ENCODE data around the gene GLDC. TPM values are rescaled to one million over a fixed set of nuclear protein-coding genes. Genes with fewer than 3 reads are reported as not detected.
"Not testable (repeated sequence)": the region's sequence is repeated elsewhere in the genome, so short reads cannot be mapped to it uniquely, and the experiment has no call there.

The GLDC gene
- polyA plus RNA-seq (ENCODE audit: low read depth in 6 of 6), result 1 to 10 TPM in 2 of 6 donors, under 1 TPM in 2, not detected in 2; 0.23 to 2.2 (median 1.2) TPM

DNA sequence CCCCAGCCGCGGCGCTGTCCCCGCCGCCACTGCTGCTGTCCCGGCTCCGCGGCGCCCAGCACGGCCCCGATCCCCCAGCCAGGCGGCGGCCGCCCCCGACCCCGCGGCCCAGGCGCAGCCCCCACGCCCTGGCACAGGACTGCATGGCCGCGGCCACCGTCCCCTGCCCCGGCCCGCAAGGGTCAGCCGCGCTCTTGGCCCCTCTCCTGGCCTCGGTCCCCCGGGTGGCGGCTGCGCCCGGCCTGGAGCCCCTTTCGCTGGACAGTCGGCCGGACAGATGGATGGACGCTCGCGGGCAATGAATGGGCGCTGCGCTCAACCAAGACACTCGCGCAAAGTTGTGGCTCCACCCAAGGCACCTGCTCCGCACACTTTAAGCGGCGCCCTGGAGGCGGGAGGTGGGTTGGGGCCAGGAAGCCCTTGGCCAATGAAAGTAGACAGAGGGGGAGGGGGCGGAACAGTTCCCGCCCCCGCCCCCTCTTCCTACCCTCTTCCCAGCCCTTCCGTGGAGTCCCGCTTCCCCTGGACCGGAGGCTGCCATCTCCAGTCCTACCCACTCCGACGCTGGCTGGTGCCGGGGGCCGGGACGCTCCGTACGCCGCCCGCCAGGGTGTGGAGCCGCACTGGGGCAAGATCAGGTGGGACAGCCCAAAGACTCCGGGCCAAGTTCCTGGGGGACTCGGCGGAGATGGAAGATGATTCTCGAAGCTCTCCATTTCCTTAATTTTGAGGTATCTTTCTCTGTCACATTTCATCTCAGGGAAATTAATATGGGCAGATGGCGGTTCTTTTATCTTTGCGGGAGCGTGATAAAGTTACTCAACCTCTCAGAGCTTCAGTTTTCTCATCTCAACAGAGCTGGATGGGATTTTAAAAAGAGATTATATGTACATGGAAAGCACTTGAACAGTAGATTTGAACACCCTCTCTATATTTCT lies at the start of gene GLDC:
TSS of gene GLDC (minus strand) at position 375 of the 938 bp plus-strand sequence. CDS start at position 145, 230 bp downstream.
- Mint-ChIP-seq H3K4me3 (peak within 1 kb of the TSS; percentile 73 to 94 (median 90)), H3K4me1 (peaks cover 17 to 28% (median 22%) of the 10 kb centered on the region in 3 donors), H3K27ac (peak within 1 kb of the TSS in 4 of 6 donors; percentile 10 to 86 (median 72)), H3K27me3 (peaks cover 43 to 47% (median 47%) of the 10 kb centered on the region in 3 donors), H3K36me3 (no peaks in the 10 kb centered on the region), H3K9me3 (no peaks in the 10 kb centered on the region)
- ATAC-seq (ENCODE audit: low read depth in 2 of 2) (peak; percentile 79 to 83), DNase-seq (peak; percentile 28)

DNA sequence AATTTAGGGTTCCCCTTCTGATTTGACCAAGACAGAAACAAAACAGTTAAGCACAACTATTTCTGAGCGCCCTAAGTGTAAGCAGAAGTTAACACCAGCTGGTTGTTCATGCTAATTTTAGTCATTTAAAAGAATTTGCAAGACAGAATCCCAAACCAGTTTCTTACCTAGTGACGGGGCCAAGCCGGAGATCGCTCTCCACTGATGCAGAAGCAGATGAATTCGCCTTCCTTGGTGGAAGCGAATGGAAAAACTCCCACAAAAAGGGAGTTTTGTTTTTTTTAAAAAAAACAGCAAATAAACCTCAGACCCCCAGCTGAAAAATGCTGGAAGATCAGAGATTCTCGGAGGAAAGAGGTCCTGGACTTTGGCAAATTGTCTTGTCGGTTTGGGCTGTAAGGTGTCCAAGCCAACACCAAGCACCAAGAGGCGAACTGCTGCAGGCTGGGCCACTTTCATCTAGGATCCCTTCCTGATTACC lies 47.4 kb upstream of the GLDC start:
- Mint-ChIP-seq H3K4me3 (peak overlapping the region; percentile 60 to 93 (median 82)), H3K9me3 (peaks cover 0 to 5% (median 0%) of the 10 kb centered on the region in 7 donors), H3K27me3 (no peaks in the 10 kb centered on the region), H3K4me1 (peaks cover 35 to 74% (median 62%) of the 10 kb centered on the region in 3 donors), H3K27ac (peak overlapping the region; percentile 92 to 98 (median 94)), H3K36me3 (no peaks in the 10 kb centered on the region)
- DNase-seq (no peak), ATAC-seq (ENCODE audit: low read depth in 2 of 2) (peak in 1 of 2 donors; percentile 18)

DNA sequence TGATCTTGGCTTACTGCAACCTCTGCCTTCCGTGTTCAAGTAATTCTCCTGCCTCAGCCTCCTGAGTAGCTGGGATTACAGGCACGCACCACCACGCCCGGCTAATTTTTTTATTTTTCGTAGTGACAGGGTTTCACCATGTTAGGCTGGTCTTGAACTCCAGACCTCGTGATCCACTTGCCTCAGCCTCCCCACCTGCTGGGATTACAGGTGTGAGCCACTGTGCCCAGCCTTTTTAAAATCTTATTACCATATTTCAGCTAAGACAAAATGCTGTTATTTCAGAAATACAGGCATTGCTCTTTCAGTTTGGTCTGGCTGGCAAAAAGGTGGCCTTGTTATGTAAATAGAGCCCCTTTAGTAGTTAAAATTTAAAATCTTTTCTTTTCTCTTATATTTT lies 46.9 kb upstream of the GLDC start:
- no peak for DNase-seq
- H3K27me3 Mint-ChIP-seq, result no peaks in the 10 kb centered on the region
- H3K36me3 Mint-ChIP-seq, result no peaks in the 10 kb centered on the region
- no peak for ATAC-seq (ENCODE audit: low read depth in 2 of 2)
- peaks cover 0 to 5% (median 0%) of the 10 kb centered on the region in 7 donors for H3K9me3 Mint-ChIP-seq
- peaks cover 35 to 76% (median 63%) of the 10 kb centered on the region in 3 donors for H3K4me1 Mint-ChIP-seq
- H3K27ac Mint-ChIP-seq, result peak overlapping the region; percentile 92 to 98 (median 94)
- H3K4me3 Mint-ChIP-seq, result peak overlapping the region; percentile 60 to 93 (median 82)

DNA sequence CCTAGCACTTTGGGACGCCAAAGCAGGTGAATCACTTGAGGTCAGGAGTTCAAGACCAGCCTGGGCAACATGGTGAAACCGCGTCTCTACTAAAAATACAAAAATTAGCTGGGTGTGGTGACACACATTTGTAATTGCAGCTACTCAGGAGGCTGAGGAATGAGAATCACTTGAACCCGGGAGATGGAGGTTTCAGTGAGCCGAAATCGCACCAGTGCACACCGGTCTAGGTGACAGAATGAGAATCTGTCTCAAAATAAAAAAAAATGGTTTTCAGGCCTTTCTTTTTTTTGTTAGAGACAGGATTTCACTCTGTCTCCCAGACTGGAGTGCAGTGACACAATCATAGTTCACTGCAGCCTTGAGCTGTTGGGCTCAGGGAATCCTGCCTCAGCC lies 45.1 kb upstream of the GLDC start:
- H3K36me3 Mint-ChIP-seq; H3K27me3 Mint-ChIP-seq; H3K9me3 Mint-ChIP-seq; ATAC-seq (ENCODE audit: low read depth in 2 of 2); DNase-seq: not testable (repeated sequence)
- Mint-ChIP-seq H3K4me3 (peak overlapping the region; percentile 15 to 92 (median 80)), H3K4me1 (peaks cover 41 to 83% (median 63%) of the 10 kb centered on the region in 3 donors), H3K27ac (peak overlapping the region; percentile 91 to 97 (median 95))

DNA sequence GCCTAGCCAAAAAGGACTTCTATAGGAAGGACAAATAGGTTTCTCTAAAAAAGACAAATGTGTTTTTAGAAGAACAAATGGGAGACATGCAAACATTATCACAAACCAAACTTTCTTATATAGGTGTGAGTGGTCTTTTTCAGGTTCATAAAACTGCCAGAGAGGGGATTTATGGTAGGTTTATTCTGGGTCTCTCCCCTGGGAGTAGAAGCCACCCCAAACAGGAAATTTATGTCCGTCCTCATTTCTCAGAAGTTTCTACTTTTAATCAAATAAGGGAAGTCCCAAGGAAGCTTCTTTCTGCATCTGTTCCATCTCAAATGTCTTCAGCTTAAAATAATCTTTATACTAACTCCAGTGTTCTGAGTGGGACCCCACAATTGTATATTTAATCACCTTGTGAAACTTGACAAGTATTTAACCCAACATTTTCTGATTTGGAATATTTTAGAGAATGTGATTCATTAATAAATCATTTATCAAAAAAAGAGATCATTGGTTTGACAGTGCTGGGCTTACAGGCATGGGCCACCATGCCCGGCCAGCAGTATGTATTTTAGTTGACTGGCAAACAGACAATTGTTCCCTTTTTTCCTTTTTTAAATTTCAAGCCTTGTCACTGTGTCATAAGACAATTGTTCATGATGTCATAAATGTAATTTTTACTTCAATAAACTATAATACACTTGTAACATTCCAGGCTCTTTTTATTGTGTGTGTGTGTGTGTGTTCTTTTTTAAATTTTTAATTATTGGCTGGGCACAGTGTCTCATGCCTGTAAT lies 44.6 kb upstream of the GLDC start:
- no peaks in the 10 kb centered on the region for H3K36me3 Mint-ChIP-seq
- peak; percentile 76 for DNase-seq
- peak; percentile 86 for ATAC-seq (ENCODE audit: low read depth in 2 of 2)
- H3K4me1 Mint-ChIP-seq, result peaks cover 36 to 79% (median 57%) of the 10 kb centered on the region in 3 donors
- H3K4me3 Mint-ChIP-seq, result peak overlapping the region; percentile 60 to 92 (median 80)
- H3K27me3 Mint-ChIP-seq, result no peaks in the 10 kb centered on the region
- H3K9me3 Mint-ChIP-seq, result peaks cover 0 to 5% (median 0%) of the 10 kb centered on the region in 7 donors
- H3K27ac Mint-ChIP-seq, result peak overlapping the region; percentile 91 to 97 (median 95)

DNA sequence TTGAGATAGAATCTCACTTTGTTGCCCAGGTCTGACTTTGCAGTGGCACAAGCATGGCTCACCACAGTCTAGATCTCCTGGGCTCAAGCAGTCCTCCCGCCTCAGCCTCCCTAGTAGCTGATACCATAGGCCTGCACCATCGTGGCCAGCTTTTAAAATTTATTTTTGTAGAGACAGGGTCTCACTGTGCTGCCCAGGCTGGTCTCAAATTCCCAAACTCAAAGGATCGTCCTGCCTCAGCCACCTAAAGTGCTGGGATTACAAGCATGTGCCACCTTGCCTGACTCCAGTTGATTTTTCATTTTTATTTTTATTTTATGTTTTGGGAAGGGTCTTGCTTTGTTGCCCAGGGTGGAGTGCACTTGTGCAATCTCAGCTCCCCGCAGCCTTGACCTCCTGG lies 41.7 kb upstream of the GLDC start:
- no peaks in the 10 kb centered on the region for H3K27me3 Mint-ChIP-seq
- H3K36me3 Mint-ChIP-seq, result no peaks in the 10 kb centered on the region
- DNase-seq, result no peak
- H3K4me1 Mint-ChIP-seq, result peaks cover 31 to 75% (median 50%) of the 10 kb centered on the region in 3 donors
- ATAC-seq (ENCODE audit: low read depth in 2 of 2), result no peak
- peaks cover 0 to 2% (median 0%) of the 10 kb centered on the region in 7 donors for H3K9me3 Mint-ChIP-seq
- H3K4me3 Mint-ChIP-seq, result peak overlapping the region in 1 of 8 donors; percentile 55
- H3K27ac Mint-ChIP-seq, result peak overlapping the region in 3 of 6 donors; percentile 7 to 53 (median 9)

DNA sequence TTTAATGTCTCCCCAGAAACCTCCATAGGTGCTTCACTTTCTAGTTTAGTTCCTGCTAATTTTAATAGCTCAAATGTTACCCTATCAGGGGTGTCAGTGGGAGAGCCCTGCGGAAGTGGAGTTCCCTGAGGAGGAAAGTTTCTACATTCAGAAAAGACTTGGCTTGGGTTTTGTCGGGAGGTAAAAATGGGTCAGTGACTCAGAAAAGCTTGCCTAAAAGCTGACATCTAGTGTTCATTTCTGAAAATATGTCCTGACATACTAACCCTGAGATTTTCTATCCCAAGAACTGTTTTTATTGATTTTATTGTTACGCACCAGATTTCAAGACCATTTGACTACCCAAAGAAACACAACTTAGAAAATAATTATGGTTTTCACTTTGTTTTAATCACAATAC lies 40.9 kb upstream of the GLDC start:
- Mint-ChIP-seq H3K36me3 (no peaks in the 10 kb centered on the region), H3K9me3 (peaks cover 0 to 2% (median 0%) of the 10 kb centered on the region in 7 donors), H3K4me3 (peak overlapping the region in 7 of 8 donors; percentile 19 to 74 (median 61)), H3K27me3 (no peaks in the 10 kb centered on the region), H3K27ac (peak overlapping the region; percentile 61 to 87 (median 80)), H3K4me1 (peaks cover 28 to 71% (median 44%) of the 10 kb centered on the region in 3 donors)
- ATAC-seq (ENCODE audit: low read depth in 2 of 2) (no peak), DNase-seq (no peak)

DNA sequence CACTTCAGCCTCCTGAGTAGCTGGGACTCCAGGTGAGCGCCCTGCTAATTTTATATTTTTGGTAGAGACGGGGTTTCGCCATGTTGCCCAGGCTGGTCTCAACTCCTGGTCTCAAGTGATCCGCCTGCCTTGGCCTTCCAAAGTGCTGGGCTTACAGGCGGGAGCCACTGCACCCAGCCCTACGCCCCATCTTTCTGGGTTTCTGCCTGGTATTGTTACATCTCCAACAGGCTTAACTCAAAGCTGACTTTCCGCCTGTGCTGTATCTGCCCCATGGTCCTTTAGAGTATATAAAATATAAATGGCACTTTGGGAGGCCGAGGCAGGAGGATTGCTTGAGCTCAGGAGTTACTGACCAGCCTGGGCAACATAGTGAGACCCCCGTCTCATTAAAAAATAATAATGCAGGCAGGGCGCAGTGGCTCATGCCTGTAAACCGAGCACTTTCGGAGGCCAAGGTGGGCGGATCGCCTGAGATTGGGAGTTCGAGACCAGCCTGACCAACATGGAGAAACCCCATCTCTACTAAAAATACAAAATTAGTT lies 36.5 kb upstream of the GLDC start:
- ATAC-seq (ENCODE audit: low read depth in 2 of 2) (peak in 1 of 2 donors; percentile 1), DNase-seq (no peak)
- peak overlapping the region; percentile 96 to 100 (median 98) for H3K4me3 Mint-ChIP-seq
- H3K27me3 Mint-ChIP-seq, result no peaks in the 10 kb centered on the region
- peaks cover 24 to 58% (median 34%) of the 10 kb centered on the region in 3 donors for H3K4me1 Mint-ChIP-seq
- H3K27ac Mint-ChIP-seq, result peak overlapping the region; percentile 99 to 100 (median 100)
- peaks cover 0 to 2% (median 0%) of the 10 kb centered on the region in 7 donors for H3K9me3 Mint-ChIP-seq
- H3K36me3 Mint-ChIP-seq, result no peaks in the 10 kb centered on the region

DNA sequence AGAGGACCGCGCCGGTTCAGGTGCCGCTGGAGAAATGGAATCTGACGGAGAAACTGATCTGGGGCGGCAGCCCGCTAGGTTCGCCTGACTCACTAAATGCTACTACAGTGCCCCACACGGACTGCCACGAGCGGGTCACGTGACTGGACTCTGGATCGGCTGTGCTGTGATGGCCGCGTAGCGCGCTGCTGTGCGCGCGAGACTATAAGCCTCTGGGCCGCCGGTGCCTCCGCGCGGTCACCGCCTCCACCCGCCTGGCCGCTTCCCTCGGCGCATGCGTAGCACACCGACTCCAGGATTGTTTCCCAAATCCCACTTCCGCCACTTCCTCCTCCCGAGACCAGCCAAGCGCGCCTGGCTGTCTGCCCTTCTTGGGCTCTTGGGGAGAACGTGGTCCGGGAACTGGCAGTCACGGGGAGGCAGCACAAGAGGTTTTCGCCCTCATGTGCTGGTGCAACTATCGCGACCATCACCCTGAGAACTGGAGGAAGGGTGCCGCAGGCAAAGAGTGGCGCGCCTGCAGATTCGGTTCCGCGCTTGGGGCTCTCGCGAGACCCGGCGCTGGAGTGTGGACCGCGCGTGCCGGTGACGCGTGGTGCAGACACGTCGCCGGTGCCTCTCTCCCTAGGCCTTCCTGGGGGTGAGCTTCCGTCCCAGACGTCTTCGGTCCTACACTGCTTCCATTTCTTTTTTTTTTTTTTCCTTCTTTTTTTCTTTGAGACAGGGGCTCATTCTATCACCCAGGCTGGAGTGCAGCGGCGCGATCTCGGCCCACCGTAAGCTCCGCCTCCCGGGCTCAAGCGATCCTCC lies 35.8 kb upstream of the GLDC start:
- H3K9me3 Mint-ChIP-seq, result peaks cover 0 to 2% (median 0%) of the 10 kb centered on the region in 7 donors
- ATAC-seq (ENCODE audit: low read depth in 2 of 2), result peak; percentile 77 to 80

DNA sequence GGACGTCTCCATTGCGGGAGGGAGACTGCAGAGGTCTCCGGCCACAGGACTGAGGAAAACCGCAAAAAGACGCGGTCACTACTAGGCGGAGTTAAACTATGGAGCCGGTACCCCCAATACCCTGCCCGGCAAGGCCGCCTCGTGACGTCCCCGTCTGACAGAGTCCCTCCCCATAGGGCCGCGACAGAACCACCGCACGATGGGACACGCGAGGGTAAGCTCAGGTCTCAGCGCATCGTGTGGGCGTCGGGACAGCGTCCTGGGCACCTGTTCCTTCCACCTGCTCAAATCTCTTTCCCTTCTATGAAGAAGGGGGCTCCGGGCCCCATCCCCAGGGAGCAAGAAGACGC lies 35.2 kb upstream of the GLDC start:
- DNase-seq (no peak), ATAC-seq (ENCODE audit: low read depth in 2 of 2) (peak; percentile 33 to 43)
- H3K36me3 Mint-ChIP-seq, result no peaks in the 10 kb centered on the region
- peaks cover 18 to 48% (median 33%) of the 10 kb centered on the region in 3 donors for H3K4me1 Mint-ChIP-seq
- peak overlapping the region; percentile 96 to 100 (median 98) for H3K4me3 Mint-ChIP-seq
- H3K27ac Mint-ChIP-seq, result peak overlapping the region; percentile 99 to 100 (median 100)
- H3K27me3 Mint-ChIP-seq, result no peaks in the 10 kb centered on the region
- peaks cover 0 to 2% (median 0%) of the 10 kb centered on the region in 7 donors for H3K9me3 Mint-ChIP-seq

More for the DNA sequence above, 35.8 kb upstream of the GLDC start:
- Mint-ChIP-seq H3K36me3 (no peaks in the 10 kb centered on the region), H3K4me3 (peak overlapping the region; percentile 96 to 100 (median 98)), H3K27me3 (no peaks in the 10 kb centered on the region), H3K4me1 (peaks cover 21 to 53% (median 37%) of the 10 kb centered on the region in 3 donors), H3K27ac (peak overlapping the region; percentile 99 to 100 (median 100))
- peak; percentile 90 for DNase-seq

DNA sequence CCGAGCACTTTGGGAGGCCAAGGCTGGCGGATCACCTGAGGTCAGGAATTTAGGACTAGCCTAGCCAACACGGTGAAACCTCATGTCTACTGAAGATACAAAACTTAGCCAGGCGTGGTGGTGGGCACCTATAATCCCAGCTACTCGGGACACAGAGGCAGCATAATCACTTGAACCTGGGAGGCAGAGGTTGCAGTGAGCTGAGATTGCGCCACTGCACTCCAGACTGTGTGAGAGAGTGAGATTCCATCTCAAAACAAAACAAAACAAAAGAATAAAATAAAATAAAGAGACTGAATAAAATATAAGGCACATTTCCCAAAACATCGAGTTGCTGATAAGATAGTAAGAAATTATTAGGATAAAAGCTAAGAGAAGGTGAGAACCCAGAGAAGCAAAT lies 32.3 kb upstream of the GLDC start:
- ATAC-seq (ENCODE audit: low read depth in 2 of 2) (no peak), DNase-seq (no peak)
- Mint-ChIP-seq H3K4me1 (peaks cover 7 to 28% (median 21%) of the 10 kb centered on the region in 3 donors), H3K4me3 (peak overlapping the region in 2 of 8 donors; percentile 47 to 69), H3K36me3 (no peaks in the 10 kb centered on the region), H3K27ac (peak overlapping the region in 1 of 6 donors; percentile 18), H3K27me3 (no peaks in the 10 kb centered on the region), H3K9me3 (peaks cover 0 to 2% (median 0%) of the 10 kb centered on the region in 7 donors)

All from naive B cell (primary cell).